ENCODE results near the gene MLIP.

DNA sequence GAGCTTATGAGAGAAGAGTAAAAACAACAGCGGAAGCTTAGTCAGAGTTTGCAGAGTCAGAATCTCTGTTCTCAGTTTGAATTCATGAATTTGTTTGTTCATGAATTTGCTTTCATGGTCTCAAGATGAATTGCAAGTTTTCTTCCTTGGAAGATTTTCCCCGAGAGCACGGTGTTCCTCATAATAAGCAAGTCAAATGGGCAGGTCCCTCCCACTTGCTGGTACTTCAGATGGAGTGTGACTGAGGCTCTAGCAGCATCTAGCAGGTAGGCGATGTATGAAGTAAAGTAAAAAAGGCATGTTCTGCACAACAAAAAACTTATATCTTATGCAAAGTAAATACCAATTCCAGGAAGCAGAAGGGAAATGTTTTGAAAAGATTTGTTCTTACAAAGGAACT lies 15.5 kb upstream of the MLIP start:
- TF ChIP-seq ELK1 (IDR thresholded peaks at IDR 0.05; ENCODE audit: low read depth, low read length) (no peak), HEYL (CRISPR knock-in tag; IDR thresholded peaks at IDR 0.05) (no peak), POLR2A (IDR thresholded peaks at IDR 0.05; ENCODE audit: low read length) (no peak), FOSL2 (IDR thresholded peaks at IDR 0.05) (no peak), FOSL2 (CRISPR knock-in tag; IDR thresholded peaks at IDR 0.05) (no peak), USF2 (IDR thresholded peaks at IDR 0.05) (no peak), EP300 (IDR thresholded peaks at IDR 0.05) (no peak), RFX5 (IDR thresholded peaks at IDR 0.05) (no peak), BHLHE40 (IDR thresholded peaks at IDR 0.05; ENCODE audit: low read depth, low read length) (no peak), MAX (IDR thresholded peaks at IDR 0.05) (no peak), RAD21 (conservative IDR thresholded peaks at IDR 0.05 in 1 of 2, IDR thresholded peaks at IDR 0.05 in 1 of 2) (no peak), MAZ (IDR thresholded peaks at IDR 0.05; ENCODE audit: borderline replicate concordance, low read depth, low read length) (no peak), FOSB (CRISPR knock-in tag; IDR thresholded peaks at IDR 0.05) (no peak), POLR2AphosphoS2 (conservative IDR thresholded peaks at IDR 0.05; ENCODE audit: low read length) (no peak)
- TF ChIP-seq, protein P1, sequence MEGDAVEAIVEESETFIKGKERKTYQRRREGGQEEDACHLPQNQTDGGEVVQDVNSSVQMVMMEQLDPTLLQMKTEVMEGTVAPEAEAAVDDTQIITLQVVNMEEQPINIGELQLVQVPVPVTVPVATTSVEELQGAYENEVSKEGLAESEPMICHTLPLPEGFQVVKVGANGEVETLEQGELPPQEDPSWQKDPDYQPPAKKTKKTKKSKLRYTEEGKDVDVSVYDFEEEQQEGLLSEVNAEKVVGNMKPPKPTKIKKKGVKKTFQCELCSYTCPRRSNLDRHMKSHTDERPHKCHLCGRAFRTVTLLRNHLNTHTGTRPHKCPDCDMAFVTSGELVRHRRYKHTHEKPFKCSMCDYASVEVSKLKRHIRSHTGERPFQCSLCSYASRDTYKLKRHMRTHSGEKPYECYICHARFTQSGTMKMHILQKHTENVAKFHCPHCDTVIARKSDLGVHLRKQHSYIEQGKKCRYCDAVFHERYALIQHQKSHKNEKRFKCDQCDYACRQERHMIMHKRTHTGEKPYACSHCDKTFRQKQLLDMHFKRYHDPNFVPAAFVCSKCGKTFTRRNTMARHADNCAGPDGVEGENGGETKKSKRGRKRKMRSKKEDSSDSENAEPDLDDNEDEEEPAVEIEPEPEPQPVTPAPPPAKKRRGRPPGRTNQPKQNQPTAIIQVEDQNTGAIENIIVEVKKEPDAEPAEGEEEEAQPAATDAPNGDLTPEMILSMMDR (IDR thresholded peaks at IDR 0.05) = no peak
